Thyroid gland (tissue), 4 donors: ENCODE data around the gene ZNF784. TPM values are rescaled to one million over a fixed set of nuclear protein-coding genes. Genes with fewer than 3 reads are reported as not detected.
"Not testable (repeated sequence)": the region's sequence is repeated elsewhere in the genome, so short reads cannot be mapped to it uniquely, and the experiment has no call there.

Source experiments
- DNase-seq, 2 donors: peaks; one replicate each; pipeline ENCODE4 v3.0.0-alpha.2; 2019
- H3K27ac ChIP-seq, 3 donors: fragments of 200-600 bp; sonication (generic); 1 replicate in 2 of 3; 2 replicates in 1 of 3; pipeline ENCODE4 v1.5.1; 2016 to 2019; ENCODE audit warnings: mild to moderate bottlenecking in 1 of 3, moderate library complexity in 1 of 3
- H3K27me3 ChIP-seq: fragments of 200-600 bp; sonication (generic); one replicate; pipeline ENCODE4 v1.5.1; 2019
- H3K36me3 ChIP-seq, 2 donors: fragments of 200-600 bp; sonication (generic); one replicate each; pipeline ENCODE4 v1.5.1; 2016 to 2019
- H3K4me1 ChIP-seq, 2 donors: fragments of 200-600 bp; sonication (generic); one replicate each; pipeline ENCODE4 v1.5.1; 2017 to 2019
- H3K4me3 ChIP-seq, 3 donors: fragments of 200-600 bp; sonication (generic); replicated peaks in 1 of 3; 1 replicate in 2 of 3; 2 replicates in 1 of 3; pipeline ENCODE4 v1.5.1; 2016; ENCODE audit warnings: mild to moderate bottlenecking in 1 of 3
- H3K9me3 ChIP-seq: fragments of 200-600 bp; sonication (generic); one replicate; pipeline ENCODE4 v1.5.1; 2017
- CTCF ChIP-seq, 6 experiments: fragments of 200-600 bp in 3 of 6; fragments of 450-650 bp in 3 of 6; sonication (generic) in 3 of 6; IDR thresholded peaks; one replicate each; pipeline ENCODE4 v1.5.1; 2016 to 2019; ENCODE audit warnings: antibody characterized with exemption in 6 of 6, mild to moderate bottlenecking in 2 of 6, inconsistent platforms in 1 of 6, moderate library complexity in 1 of 6
- POLR2A ChIP-seq, 2 donors: fragments of 450-650 bp; IDR thresholded peaks; one replicate each; pipeline ENCODE4 v1.6.1; 2017; ENCODE audit warnings: antibody characterized with exemption in 2 of 2, mild to moderate bottlenecking in 2 of 2, moderate library complexity in 1 of 2
- WGBS, 2 donors: methylation state at CpG; one replicate each; pipeline ENCODE4 v1.1.5; 2017; 5-methylcytosine and 5-hydroxymethylcytosine counted together
- intact Hi-C: fragments of 100-400 bp; cut with DNase I; formaldehyde crosslinking; loops from one replicate; pipeline ENCODE4 v1.15.1; 2023
- total RNA-seq, 4 donors: library from RNA; depleted of rRNA; stranded (reverse); fragments of >200 nt; gene quantifications; one replicate each; pipeline ENCODE4 v1.2.3, GENCODE V29; 2016

ZNF784 gene
- total RNA-seq, 4 donors from 2014 or later, result 5.1 to 10.0 (median 8.7) TPM

GRCh38 chr19:55586976-55587668 lies 37.2 kb downstream of the ZNF784 start:
- Histone ChIP-seq H3K36me3 (no peaks in the 10 kb centered on the region), H3K27ac (peak overlapping the region; percentile 6 to 51 (median 13)), H3K4me1 (peaks cover 7 to 20% of the 10 kb centered on the region in 2 donors), H3K27me3 (no peaks in the 10 kb centered on the region), H3K9me3 (no peaks in the 10 kb centered on the region), H3K4me3 (peak overlapping the region in 2 of 3 donors; percentile 9 to 21)
- TF ChIP-seq POLR2A (IDR thresholded peaks at IDR 0.05) (peak in 1 of 2 donors; percentile 39), CTCF (IDR thresholded peaks at IDR 0.05) (no peak)
- peak; percentile 98 to 99 for DNase-seq
- 1 to 2% methylated on average over 28 to 37 of the region's 40 CpGs for WGBS, 2 donors
- intact Hi-C loops, result no loop called here

GRCh38 chr19:55585658-55586339 lies 38.6 kb downstream of the ZNF784 start:
- H3K4me1 ChIP-seq, result peaks cover 15 to 31% of the 10 kb centered on the region in 2 donors
- H3K36me3 ChIP-seq, result no peaks in the 10 kb centered on the region
- no peaks in the 10 kb centered on the region for H3K9me3 ChIP-seq
- TF ChIP-seq CTCF (IDR thresholded peaks at IDR 0.05) (no peak), POLR2A (IDR thresholded peaks at IDR 0.05) (peak in 1 of 2 donors; percentile 20)
- peak; percentile 95 for DNase-seq
- peak overlapping the region; percentile 61 to 74 (median 69) for H3K27ac ChIP-seq
- intact Hi-C loops, result no loop called here
- no peaks in the 10 kb centered on the region for H3K27me3 ChIP-seq
- H3K4me3 ChIP-seq, result peak overlapping the region in 1 of 3 donors; percentile 27
- WGBS, 2 donors, result 3 to 4% methylated on average over 23 to 24 of the region's 36 CpGs

GRCh38 chr19:55584871-55585270 lies 39.5 kb downstream of the ZNF784 start:
- H3K9me3 ChIP-seq, result no peaks in the 10 kb centered on the region
- H3K4me3 ChIP-seq, result no peak overlapping the region
- WGBS, 2 donors, result 72 to 73% methylated on average over 10 to 11 of the region's 11 CpGs
- no peaks in the 10 kb centered on the region for H3K27me3 ChIP-seq
- H3K27ac ChIP-seq, result peak overlapping the region in 2 of 3 donors; percentile 61 to 74
- TF ChIP-seq CTCF (IDR thresholded peaks at IDR 0.05) (no peak), POLR2A (IDR thresholded peaks at IDR 0.05) (no peak)
- H3K36me3 ChIP-seq, result no peaks in the 10 kb centered on the region
- H3K4me1 ChIP-seq, result peaks cover 15 to 32% of the 10 kb centered on the region in 2 donors
- intact Hi-C loops, result no loop called here
- DNase-seq, result no peak

GRCh38 chr19:55583897-55584296 lies 40.5 kb downstream of the ZNF784 start:
- H3K4me3 ChIP-seq, H3K9me3 ChIP-seq, DNase-seq, intact Hi-C loops, H3K36me3 ChIP-seq, H3K27me3 ChIP-seq, H3K27ac ChIP-seq: not testable (repeated sequence)
- peaks cover 15 to 37% of the 10 kb centered on the region in 2 donors for H3K4me1 ChIP-seq
- 71 to 76% methylated on average over 8 of the region's 8 CpGs for WGBS, 2 donors

- Histone ChIP-seq H3K27ac (peak overlapping the region; percentile 92 to 96 (median 95)), H3K36me3 (peaks cover 7 to 16% of the 10 kb centered on the region in 2 donors), H3K4me1 (peaks cover 15 to 31% of the 10 kb centered on the region in 2 donors)
- intact Hi-C loops, DNase-seq, H3K27me3 ChIP-seq, H3K4me3 ChIP-seq, H3K9me3 ChIP-seq: not testable (repeated sequence)
- 76 to 79% methylated on average over 4 of the region's 4 CpGs for WGBS, 2 donors
Measured at GRCh38 chr19:55582284-55582683, 42.1 kb downstream of the ZNF784 start.

GRCh38 chr19:55581823-55582223 lies 42.5 kb downstream of the ZNF784 start:
- Histone ChIP-seq H3K4me1 (peaks cover 12 to 26% of the 10 kb centered on the region in 2 donors), H3K9me3 (no peaks in the 10 kb centered on the region), H3K36me3 (peaks cover 11 to 18% of the 10 kb centered on the region in 2 donors), H3K27ac (peak overlapping the region; percentile 95 to 97 (median 96)), H3K27me3 (no peaks in the 10 kb centered on the region), H3K4me3 (no peak overlapping the region)
- WGBS, 2 donors, result 8 to 30% methylated on average over 6 of the region's 6 CpGs
- peak; percentile 59 to 62 for DNase-seq
- TF ChIP-seq POLR2A (IDR thresholded peaks at IDR 0.05) (peak in 1 of 2 donors; percentile 16), CTCF (IDR thresholded peaks at IDR 0.05) (no peak)
- intact Hi-C loops, result no loop called here
